Kidney (tissue), 14 donors: Measurements from ENCODE around the gene OGFR. TPM values are rescaled to one million over a fixed set of nuclear protein-coding genes. Genes with fewer than 3 reads are reported as not detected.

ENCODE experiments used
- DNase-seq, 5 donors: peaks; one replicate each; pipeline ENCODE4 v3.0.0-alpha.2; 2013 to 2020
- FAIRE-seq: peaks from 2 replicates; lab custom pipeline; 2012; peaks lifted over from hg19 to GRCh38; lab: Jason Lieb, UNC
- H3K27ac ChIP-seq, 2 donors: one replicate each; pipeline ENCODE4 v1.7.0; 2013; ENCODE audit warnings: low read depth in 2 of 2, low read length in 2 of 2, inconsistent platforms in 1 of 2
- H3K27me3 ChIP-seq: one replicate; pipeline ENCODE4 v1.7.1; 2013; ENCODE audit warnings: low read length, inconsistent platforms; ENCODE audit not compliant: control insufficient read depth, insufficient read depth
- H3K36me3 ChIP-seq, 3 donors: one replicate each; pipeline versions ENCODE4 v1.7.0 to v1.7.1; 2013; ENCODE audit warnings: low read length in 3 of 3, control low read depth in 1 of 3, inconsistent platforms in 1 of 3; ENCODE audit not compliant: insufficient read depth in 3 of 3, control insufficient read depth in 2 of 3
- H3K4me1 ChIP-seq, 3 donors: one replicate each; pipeline versions ENCODE4 v1.7.0 to v1.7.1; 2013; ENCODE audit warnings: low read length in 3 of 3, inconsistent platforms in 1 of 3, low read depth in 1 of 3; ENCODE audit not compliant: control insufficient read depth in 2 of 3, insufficient read depth in 2 of 3
- H3K4me3 ChIP-seq, 3 donors: one replicate each; pipeline versions ENCODE4 v1.7.0 to v1.8.1; 2013; ENCODE audit warnings: low read length in 3 of 3, control low read depth in 1 of 3, inconsistent platforms in 1 of 3
- H3K9ac ChIP-seq, 3 donors: one replicate each; pipeline versions ENCODE4 v1.7.0 to v1.7.1; 2013; ENCODE audit warnings: low read length in 3 of 3, control low read depth in 1 of 3, inconsistent platforms in 1 of 3
- H3K9me3 ChIP-seq, 3 donors: one replicate each; pipeline versions ENCODE4 v1.7.0 to v1.7.1; 2013; ENCODE audit warnings: low read length in 3 of 3, control low read depth in 1 of 3, inconsistent platforms in 1 of 3; ENCODE audit not compliant: control insufficient read depth in 2 of 3, insufficient read depth in 1 of 3
- CTCF ChIP-seq: IDR thresholded peaks from 3 replicates; pipeline ENCODE4 v1.5.1; 2012; ENCODE audit warnings: mild to moderate bottlenecking, moderate library complexity, borderline replicate concordance; ENCODE audit not compliant: insufficient read depth; ENCODE audit errors: extremely low read depth
- intact Hi-C: fragments of 100-400 bp; cut with DNase I; formaldehyde crosslinking; loops from one replicate; pipeline ENCODE4 v1.11.1; 2022
- polyA plus RNA-seq: library from polyadenylated mRNA; stranded (reverse); fragments of 350-450 nt; fragmentation: Illumina TruSeq; extraction: RNeasy Lipid Tissue Mini Kit (QIAGEN cat#74804); gene quantifications from one replicate; pipeline ENCODE4 v1.2.3, GENCODE V29; 2014; ENCODE audit warnings: low read depth, low replicate concordance; ENCODE audit not compliant: insufficient read depth
- total RNA-seq: library from RNA; stranded (reverse); fragmentation: NEBNext Ultra II Directional; extraction: Animal tissue kit (Norgen Biotek cat#: 25700); gene quantifications from one replicate; pipeline ENCODE4 v1.2.1, GENCODE V29; 2021
- donor health status: control.
- donor health status: control.
- donor health status: control.
- donor health status: control.
- donor health status: control.
- donor health status: DM: yes; HTN: yes; CAD: no.
- donor health status: Normal renal cell carcinoma (clear cell type).

OGFR gene
- total and polyA plus RNA-seq, 2 donors from 2014 or later: 33.7 to 46.8 TPM

GRCh38 chr20:62778601-62779416 lies 25.8 kb upstream of the OGFR start:
- intact Hi-C loops: no loop called here
- no peak overlapping the region for H3K4me3 ChIP-seq
- no peaks in the 10 kb centered on the region for H3K27me3 ChIP-seq
- no peak for FAIRE-seq
- no peak overlapping the region for H3K9ac ChIP-seq
- no peak for DNase-seq
- no peaks in the 10 kb centered on the region for H3K36me3 ChIP-seq
- no peak for TF ChIP-seq CTCF
- H3K9me3 ChIP-seq: no peaks in the 10 kb centered on the region
- H3K27ac ChIP-seq: no peak overlapping the region
- peaks cover 0 to 13% (median 0%) of the 10 kb centered on the region in 3 donors for H3K4me1 ChIP-seq

GRCh38 chr20:62779417-62779685 lies 25.3 kb upstream of the OGFR start:
- TF ChIP-seq CTCF: no peak
- intact Hi-C loops: no loop called here
- no peak for FAIRE-seq
- Histone ChIP-seq H3K9me3 (no peaks in the 10 kb centered on the region), H3K27ac (no peak overlapping the region), H3K9ac (no peak overlapping the region), H3K4me1 (peaks cover 0 to 12% (median 0%) of the 10 kb centered on the region in 3 donors), H3K27me3 (no peaks in the 10 kb centered on the region), H3K4me3 (no peak overlapping the region), H3K36me3 (no peaks in the 10 kb centered on the region)
- no peak for DNase-seq

DNA sequence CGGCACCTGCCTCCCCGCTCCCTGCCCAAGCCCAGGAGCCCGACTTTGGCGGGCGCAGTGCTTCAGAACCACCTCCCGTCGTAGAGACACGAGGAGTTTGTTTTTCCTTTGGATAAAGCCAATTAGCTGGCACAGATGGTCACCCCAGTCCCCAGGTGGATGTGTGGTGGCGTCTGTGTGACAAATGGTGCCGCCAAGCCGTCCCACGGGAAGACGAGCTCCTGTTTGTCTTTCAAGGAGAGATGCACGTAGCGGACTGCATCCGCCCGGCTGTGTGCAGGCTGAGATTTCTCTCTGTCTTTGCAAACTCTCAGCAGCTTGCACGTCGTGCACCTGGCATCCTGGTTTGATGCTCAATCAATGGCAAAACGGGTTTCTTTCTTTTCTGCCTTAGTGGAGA lies 24.4 kb upstream of the OGFR start:
- FAIRE-seq: no peak

More for the DNA sequence above, 24.4 kb upstream of the OGFR start:
- no peak for DNase-seq
- H3K27me3 ChIP-seq: no peaks in the 10 kb centered on the region
- intact Hi-C loops: no loop called here
- H3K27ac ChIP-seq: no peak overlapping the region
- H3K4me3 ChIP-seq: no peak overlapping the region
- no peaks in the 10 kb centered on the region for H3K36me3 ChIP-seq
- H3K9ac ChIP-seq: no peak overlapping the region
- peaks cover 0 to 10% (median 0%) of the 10 kb centered on the region in 3 donors for H3K4me1 ChIP-seq
- no peak for TF ChIP-seq CTCF
- no peaks in the 10 kb centered on the region for H3K9me3 ChIP-seq
